K562 (cell line): ENCODE data around the gene THADA. TPM values are rescaled to one million over a fixed set of nuclear protein-coding genes. Genes with fewer than 3 reads are reported as not detected.

Source experiments
- ATAC-seq: fragments of 200-7000 bp; cut with Tn5 transposase; 3 replicates; pipeline ENCODE4 v1.9.1; 2020; ENCODE audit warnings: moderate library complexity
- BruUV-seq: library from RNA; stranded (reverse); fragments of 400-500 nt; replicated peaks from 2 replicates; lab custom pipeline; 2021; lab: Mats Ljungman, UMichigan
- CTCF ChIA-PET: fragments of 300-600 bp; formaldehyde crosslinking; extraction: SDS; loops from one replicate; lab custom pipeline; 2021; ENCODE audit warnings: low intra/inter-chr PET ratio; lab: Yijun Ruan, JAX
- POLR2A ChIA-PET: fragments of 300-600, 350-650 bp; sonication (Branson Sonifier 250); formaldehyde crosslinking; extraction: SDS; loops from one replicate; lab custom pipeline; 2021; ENCODE audit warnings: antibody characterized with exemption, inconsistent platforms; lab: Yijun Ruan, JAX
- DNase-seq, 4 experiments: peaks; one replicate each; pipeline versions ENCODE4 v3.0.0 to v3.0.0-alpha.2; 2011 to 2018; ENCODE audit warnings: low spot score in 3 of 4, mixed read lengths in 3 of 4; ENCODE audit errors: extremely low read depth in 1 of 4
- FAIRE-seq: peaks from 2 replicates; lab custom pipeline; 2011; peaks lifted over from hg19 to GRCh38; lab: Jason Lieb, UNC
- H2AFZ ChIP-seq: 2 replicates; pipeline ENCODE4 v1.6.0; 2011; ENCODE audit warnings: low read depth, low read length, control low read depth, inconsistent platforms
- H3K27ac ChIP-seq: fragments of 200-600 bp; 3 replicates; pipeline ENCODE4 v1.8.0; 2011; ENCODE audit warnings: low read depth, mild to moderate bottlenecking, control low read depth, inconsistent platforms, low read length, moderate library complexity, mixed read lengths; ENCODE audit errors: extremely low read depth
- H3K27me3 ChIP-seq, 2 experiments: fragments of 300-600 bp in 1 of 2; 2 replicates in 1 of 2; 3 replicates in 1 of 2; pipeline versions ENCODE4 v1.6.0 to v1.8.0; 2011; ENCODE audit warnings: inconsistent platforms in 2 of 2, low read length in 2 of 2, mild to moderate bottlenecking in 1 of 2, mixed read lengths in 1 of 2, moderate library complexity in 1 of 2; ENCODE audit not compliant: control insufficient read depth in 2 of 2, insufficient read depth in 2 of 2
- H3K36me3 ChIP-seq: fragments of 300-600 bp; 3 replicates; pipeline ENCODE4 v1.8.0; 2011; ENCODE audit warnings: mild to moderate bottlenecking, low read length, inconsistent platforms; ENCODE audit not compliant: control insufficient read depth, insufficient read depth
- H3K4me1 ChIP-seq, 2 experiments: fragments of 200-600 bp in 1 of 2; replicated peaks in 1 of 2; 2 replicates in 1 of 2; 3 replicates in 1 of 2; pipeline versions ENCODE4 v1.5.1 to v1.8.0; 2011; ENCODE audit warnings: inconsistent platforms in 2 of 2, low read length in 2 of 2, mild to moderate bottlenecking in 1 of 2, mixed read lengths in 1 of 2, moderate library complexity in 1 of 2; ENCODE audit not compliant: control insufficient read depth in 2 of 2, insufficient read depth in 2 of 2
- H3K4me2 ChIP-seq: 2 replicates; pipeline ENCODE4 v1.6.1; 2011; ENCODE audit warnings: low read length, control low read depth, inconsistent platforms, mixed read lengths; ENCODE audit not compliant: insufficient read depth
- H3K4me3 ChIP-seq: fragments of 200-600 bp; sonication (generic), shearing (Covaris generic); 2 replicates; pipeline ENCODE4 v1.5.1; 2016; ENCODE audit warnings: control low read depth, inconsistent platforms
- H3K79me2 ChIP-seq: fragments of 200-600 bp; 3 replicates; pipeline ENCODE4 v1.8.0; 2011; ENCODE audit warnings: low read length, inconsistent platforms; ENCODE audit not compliant: control insufficient read depth, insufficient read depth
- H3K9ac ChIP-seq, 2 experiments: 2 replicates each; pipeline versions ENCODE4 v1.6.0 to v1.6.1; 2011; ENCODE audit warnings: low read depth in 2 of 2, low read length in 2 of 2, control low read depth in 1 of 2, inconsistent platforms in 1 of 2, mild to moderate bottlenecking in 1 of 2, mixed read lengths in 1 of 2; ENCODE audit not compliant: insufficient read depth in 1 of 2
- H3K9me1 ChIP-seq: one replicate; pipeline ENCODE4 v1.6.0; 2011; ENCODE audit warnings: inconsistent platforms, mild to moderate bottlenecking, low read length, moderate library complexity; ENCODE audit not compliant: control insufficient read depth, insufficient read depth
- H3K9me3 ChIP-seq: replicated peaks from 2 replicates; pipeline ENCODE4 v1.5.1; 2011; ENCODE audit warnings: low read depth, low read length, inconsistent platforms; ENCODE audit not compliant: control insufficient read depth, insufficient read depth
- H4K20me1 ChIP-seq: replicated peaks from 2 replicates; pipeline ENCODE4 v1.6.1; 2011; ENCODE audit warnings: low read length, inconsistent platforms, mixed read lengths; ENCODE audit not compliant: control insufficient read depth, insufficient read depth
- ARID2 ChIP-seq: fragments of 450-650 bp; IDR thresholded peaks from 2 replicates; pipeline ENCODE4 v1.6.1; 2017; ENCODE audit warnings: antibody characterized with exemption, mild to moderate bottlenecking
- DACH1 ChIP-seq: fragments of 450-650 bp; IDR thresholded peaks from 2 replicates; pipeline ENCODE4 v1.6.1; 2018; ENCODE audit not compliant: partially characterized antibody
- DDX20 ChIP-seq: fragments of 450-650 bp; IDR thresholded peaks from 2 replicates; pipeline ENCODE4 v1.6.1; 2016; ENCODE audit warnings: missing genetic modification characterization, low read depth, mild to moderate bottlenecking, missing compliant biosample characterization, moderate library complexity
- EP400 ChIP-seq: fragments of 450-650 bp; IDR thresholded peaks from 2 replicates; pipeline ENCODE4 v1.6.1; 2017; ENCODE audit warnings: antibody characterized with exemption, mild to moderate bottlenecking, moderate library complexity
- GABPB2 ChIP-seq: fragments of 250-450 bp; sonication (Bioruptor Pico); conservative IDR thresholded peaks from 2 replicates; pipeline ENCODE4 v1.5.1; 2021; ENCODE audit warnings: mild to moderate bottlenecking
- HIVEP1 ChIP-seq: fragments of 250-450 bp; sonication (Bioruptor Pico); IDR thresholded peaks from 2 replicates; pipeline ENCODE4 v1.4.0; 2020; ENCODE audit warnings: mild to moderate bottlenecking
- KAT7 ChIP-seq: sonication (generic); formaldehyde crosslinking; IDR thresholded peaks from 2 replicates; pipeline ENCODE4 v1.8.0; 2022; ENCODE audit warnings: missing genetic modification reagents, mild to moderate bottlenecking, borderline replicate concordance
- NBN ChIP-seq: fragments of 450-650 bp; IDR thresholded peaks from 2 replicates; pipeline ENCODE4 v1.6.1; 2016; ENCODE audit warnings: low read depth, mild to moderate bottlenecking
- PURB ChIP-seq: sonication (generic); formaldehyde crosslinking; IDR thresholded peaks from 2 replicates; pipeline ENCODE4 v1.9.0; 2021; ENCODE audit warnings: low read depth, mild to moderate bottlenecking, missing genetic modification reagents
- ZNF146 ChIP-seq: IDR thresholded peaks from one replicate; pipeline ENCODE4 v1.6.1; 2018; ENCODE audit warnings: missing compliant biosample characterization; ENCODE audit not compliant: unreplicated experiment
- ZNF445 ChIP-seq: fragments of 250-450 bp; sonication (Bioruptor Pico); IDR thresholded peaks from 2 replicates; pipeline ENCODE4 v1.4.0; 2020; ENCODE audit warnings: low read depth, mild to moderate bottlenecking, moderate library complexity
- WGBS: fragments of 100-300 bp; shearing (Covaris generic); methylation state at CpG from one replicate; pipeline ENCODE4 v1.1.6; 2016; ENCODE audit warnings: low coverage, mixed read lengths; ENCODE audit not compliant: insufficient coverage; ENCODE audit errors: missing lambda C conversion rate; 5-methylcytosine and 5-hydroxymethylcytosine counted together
- in situ Hi-C: fragments of 300-500 bp; cut with MboI; formaldehyde crosslinking; loops from 4 replicates; pipeline ENCODE4 v1.15.0; 2018; ENCODE audit warnings: inconsistent platforms, mixed read lengths
- intact Hi-C: fragments of 100-400 bp; cut with micrococcal nuclease; formaldehyde crosslinking; loops from 2 replicates; pipeline ENCODE4 v1.14.2; 2022
- polyA plus RNA-seq, 8 experiments: library from polyadenylated mRNA; depleted of rRNA in 4 of 8; stranded (reverse) in 5 of 8; unstranded in 3 of 8; fragments of >200 nt; fragmentation: Nextera tagmentation in 2 of 8; fragmentation: Illumina TruSeq in 1 of 8; extraction: Ambion mirVana in 2 of 8; extraction: Trizol in 1 of 8; gene quantifications; 2 replicates each; pipeline versions ENCODE4 v1.2.1 to v1.2.3, GENCODE V29; 2011 to 2014; ENCODE audit warnings: inconsistent platforms in 1 of 8, missing spikeins in 1 of 8
- total RNA-seq, 7 experiments: library from RNA; depleted of rRNA in 6 of 7; stranded (reverse); fragments of >200 nt in 6 of 7; fragmentation: Illumina TruSeq in 2 of 7; extraction: Trizol in 2 of 7; gene quantifications; 2 replicates each; pipeline versions ENCODE4 v1.2.1 to v1.2.3, GENCODE V29; 2011 to 2021; ENCODE audit warnings: low replicate concordance in 1 of 7
- TF ChIP-seq, protein P1 (sequence below): fragments of 250-450 bp; sonication (Bioruptor Pico); IDR thresholded peaks from 2 replicates; pipeline ENCODE4 v1.5.0; 2021; ENCODE audit warnings: mild to moderate bottlenecking, moderate library complexity
- TF ChIP-seq, protein P2 (sequence below): fragments of 250-450 bp; sonication (Bioruptor Pico); IDR thresholded peaks from 2 replicates; pipeline ENCODE4 v1.5.0; 2020; ENCODE audit warnings: mild to moderate bottlenecking
- TF ChIP-seq, protein P3 (sequence below): fragments of 450-650 bp; formaldehyde crosslinking; conservative IDR thresholded peaks from 2 replicates; pipeline ENCODE4 v1.4.0; 2022; ENCODE audit warnings: mild to moderate bottlenecking, missing genetic modification characterization

Gene THADA
- total and polyA plus RNA-seq, 9 of the 15 experiments (the other 6 are each of a cell fraction or from before 2014, with no cell fraction given): 17.8 to 34.7 (median 31.9) TPM

DNA sequence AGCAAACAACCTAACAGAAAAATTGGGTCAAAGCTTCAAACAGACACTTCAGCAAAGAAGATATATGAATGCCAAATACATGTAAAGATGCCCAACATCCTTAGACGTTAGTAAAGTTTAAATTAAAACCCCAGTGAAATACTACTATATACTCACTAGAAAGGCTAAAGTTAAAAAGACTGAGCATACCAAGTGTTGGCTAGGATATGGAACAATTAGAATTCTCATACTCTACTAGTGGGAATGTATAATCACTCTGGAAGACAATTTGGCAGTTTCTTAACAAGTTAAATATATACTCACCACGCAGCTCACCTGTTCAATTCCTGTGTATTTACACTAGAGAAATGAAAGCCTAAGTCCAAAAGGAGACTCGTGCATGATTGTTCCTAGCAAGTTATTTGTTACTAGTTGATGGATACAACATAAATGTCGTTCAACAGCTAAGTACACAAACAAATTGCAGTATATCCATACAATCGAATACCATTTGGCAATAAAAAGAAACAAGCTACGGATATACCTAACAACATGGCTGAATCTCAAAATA is 185.7 kb downstream of the THADA start (continued):
- TF ChIP-seq, protein P1, sequence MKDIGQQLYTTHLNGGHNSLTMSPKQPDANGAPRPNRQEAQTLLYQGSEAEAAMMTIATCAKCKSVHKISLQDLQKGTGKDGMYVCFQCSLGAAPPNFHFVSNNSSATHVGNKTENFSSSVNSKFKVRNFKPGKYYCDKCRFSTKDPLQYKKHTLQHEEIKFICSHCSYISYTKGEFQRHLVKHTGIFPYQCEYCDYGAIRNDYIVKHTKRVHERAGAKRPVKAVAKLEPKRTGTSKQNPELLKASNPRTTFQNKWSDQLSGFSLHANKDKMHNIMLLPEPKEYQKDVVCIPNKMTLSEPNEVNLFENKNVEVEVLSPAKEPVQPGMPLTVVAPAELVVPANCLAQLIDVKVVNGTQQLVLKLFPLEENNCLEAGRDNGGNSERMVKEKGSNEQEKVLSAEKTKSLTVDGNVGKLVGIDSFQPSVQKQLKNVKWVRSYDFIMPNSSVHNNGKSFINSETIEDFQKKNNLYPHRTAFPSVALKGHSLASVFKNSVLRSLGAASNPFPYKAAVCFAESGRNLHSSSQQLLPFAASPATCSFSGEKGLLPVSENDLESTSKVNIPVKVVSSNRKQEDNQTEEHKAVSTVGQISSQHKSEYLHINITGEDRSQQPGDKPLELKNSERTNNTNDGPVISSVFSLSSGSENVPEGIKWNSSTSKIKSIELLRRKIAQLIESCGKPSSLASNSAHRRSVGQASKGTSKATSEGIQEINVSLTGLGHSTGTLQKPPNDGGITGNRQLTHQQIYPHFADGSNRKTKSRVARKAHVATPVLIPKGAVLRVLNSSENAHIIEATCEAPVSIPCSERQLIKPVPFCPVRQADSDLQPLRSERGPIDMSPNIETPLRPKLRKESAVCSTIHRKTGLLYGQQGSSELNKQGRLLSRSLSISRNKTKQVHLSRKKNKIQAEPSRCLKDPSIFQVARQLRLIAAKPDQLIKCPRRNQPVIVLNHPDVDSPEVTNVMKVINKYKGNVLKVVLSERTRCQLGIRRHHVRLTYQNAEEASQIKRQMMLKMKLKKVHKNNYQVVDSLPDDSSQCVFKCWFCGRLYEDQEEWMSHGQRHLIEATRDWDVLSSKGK (CRISPR knock-in tag): no peak
- TF ChIP-seq, all 486 proteins: peak for 0

DNA sequence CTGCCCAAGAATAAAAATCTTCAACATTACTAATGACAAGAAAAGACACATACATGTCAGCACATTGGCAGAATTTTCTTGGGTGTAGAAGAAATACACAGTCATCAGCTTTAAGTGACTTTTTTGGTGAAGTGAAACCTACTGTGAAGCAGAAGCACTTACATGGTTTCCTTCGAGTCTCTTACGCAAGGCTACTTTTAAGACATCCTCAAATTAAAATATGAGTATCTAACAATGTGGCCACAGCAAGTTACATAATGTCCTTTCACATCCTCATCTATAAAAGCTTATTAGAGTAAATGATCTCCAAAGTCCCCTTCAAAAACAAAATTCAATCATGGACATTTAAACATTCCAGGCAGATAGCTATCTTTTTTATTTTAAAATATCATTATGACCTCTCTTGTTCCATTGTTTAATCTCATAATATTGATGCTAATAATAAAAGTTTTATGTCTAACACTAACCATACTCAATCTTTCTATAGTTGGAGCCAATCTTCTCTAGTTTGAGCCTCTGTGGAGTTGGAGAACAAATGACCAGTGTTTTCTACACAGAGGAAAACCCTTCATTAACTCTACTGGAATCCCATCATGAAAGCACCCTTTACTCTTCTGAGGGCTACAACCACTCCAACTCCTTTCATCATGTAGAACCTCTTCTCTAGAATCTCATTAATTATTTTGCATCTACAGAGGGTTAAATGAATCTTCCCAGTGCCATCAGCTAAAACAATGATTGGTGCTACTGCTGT is 187.3 kb downstream of the THADA start:
- Histone ChIP-seq H3K9ac (no peak overlapping the region), H3K27me3 (no peaks in the 10 kb centered on the region), H3K9me3 (no peaks in the 10 kb centered on the region), H3K36me3 (no peaks in the 10 kb centered on the region), H3K4me1 (no peaks in the 10 kb centered on the region; a peak in 1 of 5 replicates), H3K27ac (no peak overlapping the region), H3K79me2 (no peaks in the 10 kb centered on the region), H4K20me1 (no peaks in the 10 kb centered on the region), H2AFZ (no peak overlapping the region), H3K9me1 (no peaks in the 10 kb centered on the region), H3K4me2 (no peak overlapping the region), H3K4me3 (no peak overlapping the region)
- WGBS: 94% methylated on average over 2 of the region's 2 CpGs
- ChIA-PET POLR2A (interaction anchor here (1.2 kb wide), 1 partner anchor 18 kb away, joined by 3 read pairs; no protein-coding TSS in a partner anchor), CTCF (no interaction called here)
- ATAC-seq (no peak), DNase-seq (no peak), FAIRE-seq (peak; percentile 42)
- in situ Hi-C loops (no loop called here), intact Hi-C loops (no loop called here)
- no TSS peak for BruUV-seq
- TF ChIP-seq GABPB2 (CRISPR knock-in tag): no peak
- TF ChIP-seq EP400: no peak
- no peak for TF ChIP-seq DDX20
- TF ChIP-seq, protein P2, sequence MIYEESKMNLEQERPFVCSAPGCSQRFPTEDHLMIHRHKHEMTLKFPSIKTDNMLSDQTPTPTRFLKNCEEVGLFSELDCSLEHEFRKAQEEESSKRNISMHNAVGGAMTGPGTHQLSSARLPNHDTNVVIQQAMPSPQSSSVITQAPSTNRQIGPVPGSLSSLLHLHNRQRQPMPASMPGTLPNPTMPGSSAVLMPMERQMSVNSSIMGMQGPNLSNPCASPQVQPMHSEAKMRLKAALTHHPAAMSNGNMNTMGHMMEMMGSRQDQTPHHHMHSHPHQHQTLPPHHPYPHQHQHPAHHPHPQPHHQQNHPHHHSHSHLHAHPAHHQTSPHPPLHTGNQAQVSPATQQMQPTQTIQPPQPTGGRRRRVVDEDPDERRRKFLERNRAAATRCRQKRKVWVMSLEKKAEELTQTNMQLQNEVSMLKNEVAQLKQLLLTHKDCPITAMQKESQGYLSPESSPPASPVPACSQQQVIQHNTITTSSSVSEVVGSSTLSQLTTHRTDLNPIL (CRISPR knock-in tag): no peak
- TF ChIP-seq KAT7 (CRISPR knock-in tag): no peak
- no peak for TF ChIP-seq HIVEP1 (CRISPR knock-in tag)
- no peak for TF ChIP-seq DACH1
- no peak for TF ChIP-seq ARID2
- TF ChIP-seq PURB (CRISPR knock-in tag): no peak
- TF ChIP-seq, protein P3, sequence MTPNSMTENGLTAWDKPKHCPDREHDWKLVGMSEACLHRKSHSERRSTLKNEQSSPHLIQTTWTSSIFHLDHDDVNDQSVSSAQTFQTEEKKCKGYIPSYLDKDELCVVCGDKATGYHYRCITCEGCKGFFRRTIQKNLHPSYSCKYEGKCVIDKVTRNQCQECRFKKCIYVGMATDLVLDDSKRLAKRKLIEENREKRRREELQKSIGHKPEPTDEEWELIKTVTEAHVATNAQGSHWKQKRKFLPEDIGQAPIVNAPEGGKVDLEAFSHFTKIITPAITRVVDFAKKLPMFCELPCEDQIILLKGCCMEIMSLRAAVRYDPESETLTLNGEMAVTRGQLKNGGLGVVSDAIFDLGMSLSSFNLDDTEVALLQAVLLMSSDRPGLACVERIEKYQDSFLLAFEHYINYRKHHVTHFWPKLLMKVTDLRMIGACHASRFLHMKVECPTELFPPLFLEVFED (CRISPR knock-in tag): no peak
- no peak for TF ChIP-seq ZNF445 (CRISPR knock-in tag)
- no peak for TF ChIP-seq NBN
- no peak for TF ChIP-seq ZNF146 (CRISPR knock-in tag)
